Neural cell (in vitro differentiated cells): ENCODE measurements around the gene DCDC2B. TPM values are rescaled to one million over a fixed set of nuclear protein-coding genes. Genes with fewer than 3 reads are reported as not detected.
A peak's percentile ranks its signal among the peaks of the same experiment; 100 is the strongest.

ENCODE experiments used
- H2AFZ ChIP-seq: fragments of 200-600, 300-800 bp; sonication (generic), shearing (Covaris generic); 2 replicates; pipeline ENCODE4 v1.6.0; 2014; ENCODE audit warnings: low read depth, mild to moderate bottlenecking, antibody characterized with exemption, low read length, moderate library complexity
- H3F3A ChIP-seq: fragments of 200-600 bp; shearing (Covaris generic); 2 replicates; pipeline ENCODE4 v1.6.1; 2016; ENCODE audit warnings: mild to moderate bottlenecking, moderate library complexity, mixed read lengths, antibody characterized with exemption, low read length; ENCODE audit not compliant: insufficient read depth, poor library complexity, severe bottlenecking
- H3K27ac ChIP-seq: fragments of 200-600, 300-800 bp; sonication (generic), shearing (Covaris generic); 2 replicates; pipeline ENCODE4 v1.5.1; 2014; ENCODE audit warnings: mild to moderate bottlenecking, low read length, moderate library complexity
- H3K27me3 ChIP-seq: fragments of 300-800, 200-600 bp; sonication (generic), shearing (Covaris generic); 2 replicates; pipeline ENCODE4 v1.6.0; 2014; ENCODE audit warnings: mild to moderate bottlenecking, low read depth, low read length, moderate library complexity; ENCODE audit not compliant: insufficient read depth
- H3K36me3 ChIP-seq: fragments of 300-800, 200-600 bp; sonication (generic), shearing (Covaris generic); 2 replicates; pipeline ENCODE4 v1.5.1; 2014; ENCODE audit warnings: mild to moderate bottlenecking, antibody characterized with exemption, low read length, moderate library complexity; ENCODE audit not compliant: insufficient read depth
- H3K4me2 ChIP-seq: fragments of 300-800, 200-600 bp; sonication (generic), shearing (Covaris generic); 2 replicates; pipeline ENCODE4 v1.6.0; 2014; ENCODE audit warnings: mild to moderate bottlenecking, low read length
- H3K4me3 ChIP-seq: fragments of 300-800, 200-600 bp; sonication (generic), shearing (Covaris generic); 2 replicates; pipeline ENCODE4 v1.5.1; 2014; ENCODE audit warnings: mild to moderate bottlenecking, low read length, moderate library complexity
- H3K79me2 ChIP-seq: fragments of 200-600 bp; shearing (Covaris generic); replicated peaks from 2 replicates; pipeline ENCODE4 v1.6.0; 2014; ENCODE audit warnings: mild to moderate bottlenecking, low read length, moderate library complexity; ENCODE audit not compliant: insufficient read depth
- H3K9ac ChIP-seq: fragments of 300-800, 200-600 bp; sonication (generic), shearing (Covaris generic); 2 replicates; pipeline ENCODE4 v1.6.1; 2016; ENCODE audit warnings: mild to moderate bottlenecking, low read length, mixed read lengths
- H3K9me2 ChIP-seq: fragments of 200-600 bp; shearing (Covaris generic); 2 replicates; pipeline ENCODE4 v1.6.1; 2016; ENCODE audit warnings: mild to moderate bottlenecking, low read length, mixed read lengths; ENCODE audit not compliant: insufficient read depth
- H3K9me3 ChIP-seq: fragments of 200-600, 300-800 bp; sonication (generic), shearing (Covaris generic); 2 replicates; pipeline ENCODE4 v1.6.1; 2016; ENCODE audit warnings: mild to moderate bottlenecking, mixed run types, low read length, moderate library complexity, mixed read lengths
- H4K20me1 ChIP-seq: fragments of 200-600 bp; shearing (Covaris generic); 2 replicates; pipeline ENCODE4 v1.6.1; 2016; ENCODE audit warnings: mild to moderate bottlenecking, mixed run types; ENCODE audit not compliant: insufficient read depth
- CTCF ChIP-seq: fragments of 450-650 bp; IDR thresholded peaks from 2 replicates; pipeline ENCODE4 v1.5.1; 2014; ENCODE audit warnings: antibody characterized with exemption, mild to moderate bottlenecking, moderate library complexity; ENCODE audit not compliant: poor library complexity, severe bottlenecking
- EP300 ChIP-seq: fragments of 450-650 bp; conservative IDR thresholded peaks from 2 replicates; pipeline ENCODE4 v1.6.1; 2014; ENCODE audit warnings: antibody characterized with exemption, mild to moderate bottlenecking, moderate library complexity; ENCODE audit not compliant: poor library complexity, severe bottlenecking
- EZH2 ChIP-seq: fragments of 200-600, 300-800 bp; shearing (Covaris generic), sonication (generic); IDR thresholded peaks from 2 replicates; pipeline ENCODE4 v1.6.1; 2014; ENCODE audit warnings: antibody characterized with exemption, low read length, borderline replicate concordance, mild to moderate bottlenecking; ENCODE audit not compliant: insufficient read depth, poor library complexity, severe bottlenecking
- MXI1 ChIP-seq: fragments of 450-650 bp; conservative IDR thresholded peaks from 2 replicates; pipeline ENCODE4 v1.6.1; 2014; ENCODE audit warnings: antibody characterized with exemption, mild to moderate bottlenecking; ENCODE audit not compliant: poor library complexity, severe bottlenecking
- RAD21 ChIP-seq: fragments of 450-650 bp; conservative IDR thresholded peaks from 2 replicates; pipeline ENCODE4 v1.6.1; 2014; ENCODE audit warnings: antibody characterized with exemption, mild to moderate bottlenecking, moderate library complexity
- SMC3 ChIP-seq: fragments of 450-650 bp; conservative IDR thresholded peaks from 2 replicates; pipeline ENCODE4 v1.6.1; 2014; ENCODE audit warnings: antibody characterized with exemption, mild to moderate bottlenecking, moderate library complexity; ENCODE audit not compliant: poor library complexity
- TAF1 ChIP-seq: IDR thresholded peaks from 2 replicates; pipeline ENCODE4 v1.6.1; 2012; ENCODE audit warnings: low read depth
- polyA plus RNA-seq: library from polyadenylated mRNA; depleted of rRNA; stranded (reverse); fragments of >200 nt; gene quantifications from 2 replicates; pipeline ENCODE4 v1.2.3, GENCODE V29; 2014
- TF ChIP-seq, protein P1 (sequence below): IDR thresholded peaks from 2 replicates; pipeline ENCODE4 v1.6.1; 2012; ENCODE audit warnings: borderline replicate concordance

DCDC2B gene
- polyA plus RNA-seq, 1 donor from 2014 or later = not detected

DNA sequence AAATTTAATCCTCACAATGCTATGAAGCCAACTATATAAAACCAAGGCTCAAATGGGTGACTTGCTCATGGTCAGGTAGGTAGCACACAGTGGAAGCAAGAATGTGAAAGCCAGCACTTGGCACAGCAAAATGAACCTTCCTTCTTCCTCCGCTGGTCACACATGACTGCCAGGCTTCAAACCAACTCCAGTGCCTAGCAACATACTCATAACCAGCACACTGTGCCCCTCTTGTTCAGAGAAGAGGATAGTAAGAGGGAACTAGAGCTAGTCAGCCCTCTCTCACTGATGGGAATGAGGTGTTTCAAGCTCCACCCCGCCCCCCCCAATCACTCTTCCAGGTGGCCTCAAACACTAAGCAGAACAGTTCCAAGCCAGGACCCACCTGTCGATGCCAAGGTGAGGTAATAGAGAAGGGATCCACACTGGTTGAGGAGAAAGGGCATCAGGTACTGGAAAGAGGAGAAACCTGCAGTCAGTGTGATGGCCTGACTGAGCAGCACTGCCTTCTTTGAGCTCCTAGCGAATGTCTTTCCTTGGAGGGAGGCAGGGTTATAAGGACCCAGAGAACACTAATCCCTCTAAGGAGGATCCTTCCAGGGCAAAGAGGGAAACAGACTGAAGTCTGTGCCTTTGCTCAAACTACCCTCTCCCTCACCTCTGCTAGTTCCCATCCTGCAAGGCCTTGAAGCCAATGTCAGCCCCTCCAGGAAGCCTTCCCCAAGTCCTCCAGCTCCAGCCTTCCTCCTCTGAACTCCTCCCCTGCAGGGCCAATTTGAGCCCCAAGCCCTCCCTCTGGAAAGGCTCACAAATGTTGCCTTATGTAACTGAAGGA, 12.1 kb downstream of the DCDC2B start:
- Histone ChIP-seq H3K79me2 (peaks cover 22% of the 10 kb centered on the region), H3F3A (no peaks in the 10 kb centered on the region), H3K9me3 (no peaks in the 10 kb centered on the region), H3K4me3 (peak overlapping the region; percentile 80), H3K27me3 (no peaks in the 10 kb centered on the region), H3K9ac (peak overlapping the region; percentile 89), H3K36me3 (peaks cover 5% of the 10 kb centered on the region), H3K27ac (peak overlapping the region; percentile 89), H4K20me1 (no peaks in the 10 kb centered on the region), H2AFZ (no peak overlapping the region), H3K9me2 (no peaks in the 10 kb centered on the region), H3K4me2 (peak overlapping the region; percentile 93)
- TF ChIP-seq CTCF (no peak), EP300 (no peak), SMC3 (no peak), EZH2 (no peak), TAF1 (no peak), MXI1 (no peak)
- TF ChIP-seq, protein P1, sequence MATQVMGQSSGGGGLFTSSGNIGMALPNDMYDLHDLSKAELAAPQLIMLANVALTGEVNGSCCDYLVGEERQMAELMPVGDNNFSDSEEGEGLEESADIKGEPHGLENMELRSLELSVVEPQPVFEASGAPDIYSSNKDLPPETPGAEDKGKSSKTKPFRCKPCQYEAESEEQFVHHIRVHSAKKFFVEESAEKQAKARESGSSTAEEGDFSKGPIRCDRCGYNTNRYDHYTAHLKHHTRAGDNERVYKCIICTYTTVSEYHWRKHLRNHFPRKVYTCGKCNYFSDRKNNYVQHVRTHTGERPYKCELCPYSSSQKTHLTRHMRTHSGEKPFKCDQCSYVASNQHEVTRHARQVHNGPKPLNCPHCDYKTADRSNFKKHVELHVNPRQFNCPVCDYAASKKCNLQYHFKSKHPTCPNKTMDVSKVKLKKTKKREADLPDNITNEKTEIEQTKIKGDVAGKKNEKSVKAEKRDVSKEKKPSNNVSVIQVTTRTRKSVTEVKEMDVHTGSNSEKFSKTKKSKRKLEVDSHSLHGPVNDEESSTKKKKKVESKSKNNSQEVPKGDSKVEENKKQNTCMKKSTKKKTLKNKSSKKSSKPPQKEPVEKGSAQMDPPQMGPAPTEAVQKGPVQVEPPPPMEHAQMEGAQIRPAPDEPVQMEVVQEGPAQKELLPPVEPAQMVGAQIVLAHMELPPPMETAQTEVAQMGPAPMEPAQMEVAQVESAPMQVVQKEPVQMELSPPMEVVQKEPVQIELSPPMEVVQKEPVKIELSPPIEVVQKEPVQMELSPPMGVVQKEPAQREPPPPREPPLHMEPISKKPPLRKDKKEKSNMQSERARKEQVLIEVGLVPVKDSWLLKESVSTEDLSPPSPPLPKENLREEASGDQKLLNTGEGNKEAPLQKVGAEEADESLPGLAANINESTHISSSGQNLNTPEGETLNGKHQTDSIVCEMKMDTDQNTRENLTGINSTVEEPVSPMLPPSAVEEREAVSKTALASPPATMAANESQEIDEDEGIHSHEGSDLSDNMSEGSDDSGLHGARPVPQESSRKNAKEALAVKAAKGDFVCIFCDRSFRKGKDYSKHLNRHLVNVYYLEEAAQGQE = no peak

DNA sequence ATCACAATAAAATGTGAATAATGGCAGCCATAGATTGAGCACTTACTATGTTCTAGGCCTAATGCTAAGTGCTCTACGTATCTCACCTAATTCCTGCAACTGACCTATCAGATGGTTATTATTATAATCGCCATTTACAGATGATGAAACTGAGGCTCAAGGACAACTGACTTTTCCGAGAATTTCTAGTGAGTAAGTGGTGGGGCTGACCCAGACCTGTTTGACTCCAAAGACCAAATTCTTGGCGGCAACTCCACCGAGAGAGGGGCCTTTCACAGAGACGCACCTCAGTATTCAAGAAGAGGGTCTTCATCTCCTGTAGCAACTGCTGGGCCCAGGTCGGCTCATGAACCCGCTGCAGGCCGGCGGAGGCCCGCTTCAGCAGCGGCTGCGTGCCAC, 12.7 kb downstream of the DCDC2B start:
- Histone ChIP-seq H3K79me2 (peaks cover 22% of the 10 kb centered on the region), H3K4me2 (peak overlapping the region; percentile 93), H3F3A (no peaks in the 10 kb centered on the region), H3K4me3 (peak overlapping the region; percentile 80), H3K27me3 (no peaks in the 10 kb centered on the region), H2AFZ (peak overlapping the region; percentile 75), H4K20me1 (no peaks in the 10 kb centered on the region), H3K9ac (peak overlapping the region; percentile 89), H3K9me2 (no peaks in the 10 kb centered on the region), H3K9me3 (no peaks in the 10 kb centered on the region), H3K36me3 (peaks cover 4% of the 10 kb centered on the region), H3K27ac (peak overlapping the region; percentile 89)
- TF ChIP-seq, protein P1 = peak; percentile 0
- TF ChIP-seq EZH2 = no peak
- TF ChIP-seq SMC3 = no peak
- no peak for TF ChIP-seq TAF1
- TF ChIP-seq EP300 = no peak
- no peak for TF ChIP-seq CTCF
- no peak for TF ChIP-seq RAD21
- TF ChIP-seq MXI1 = no peak
